ENCODE data around the gene LARP1.

LARP1 gene

GRCh38 chr5:154851351-154851750, 96.2 kb downstream of the LARP1 start:
- DNase-seq (ENCODE audit: low read depth, low spot score): no peak

- peak; percentile 76 for DNase-seq (ENCODE audit: low read depth, low spot score)
Measured at GRCh38 chr5:154857530-154858296, 102.5 kb downstream of the LARP1 start.

GRCh38 chr5:154858297-154858971, 103.3 kb downstream of the LARP1 start, which contains the start of gene CNOT8:
Gene CNOT8, plus strand, starts transcription at chr5:154858627. Its CDS starts 4,652 bp downstream, at chr5:154863279.
- DNase-seq (ENCODE audit: low read depth, low spot score): peak; percentile 96

- DNase-seq (ENCODE audit: low read depth, low spot score): no peak
Measured at GRCh38 chr5:154858972-154859871, 104.0 kb downstream of the LARP1 start.

- no peak for DNase-seq (ENCODE audit: low read depth, low spot score)
Measured at GRCh38 chr5:154860123-154860522, 104.9 kb downstream of the LARP1 start.

- no peak for DNase-seq (ENCODE audit: low read depth, low spot score)
Measured at GRCh38 chr5:154860765-154861164, 105.6 kb downstream of the LARP1 start.

GRCh38 chr5:154861946-154862345, 106.8 kb downstream of the LARP1 start:
- DNase-seq (ENCODE audit: low read depth, low spot score): no peak

- DNase-seq (ENCODE audit: low read depth, low spot score): no peak
Measured at GRCh38 chr5:154862766-154863165, 107.6 kb downstream of the LARP1 start.

GRCh38 chr5:154863291-154864080, 108.3 kb downstream of the LARP1 start:
- DNase-seq (ENCODE audit: low read depth, low spot score): no peak

- no peak for DNase-seq (ENCODE audit: low read depth, low spot score)
Measured at GRCh38 chr5:154865466-154866184, 110.4 kb downstream of the LARP1 start.

GRCh38 chr5:154866841-154867240, 111.7 kb downstream of the LARP1 start:
- DNase-seq (ENCODE audit: low read depth, low spot score): no peak

All from activated CD4-positive, CD25-positive, alpha-beta regulatory T cell treated with anti-CD3 and anti-CD28 coated beads, Interleukin-2, amount 50 U/mL, for 16 hours (primary cell).